22Rv1 (cell line): ENCODE results near the gene ADCY1.

Experiments
- H3K27ac ChIP-seq: fragments of 450-650 bp; 2 replicates; pipeline ENCODE4 v1.5.1; 2017
- ZFX ChIP-seq: fragments of 450-650 bp; IDR thresholded peaks from 2 replicates; pipeline ENCODE4 v1.6.1; 2017; ENCODE audit warnings: antibody characterized with exemption, borderline replicate concordance
- TF ChIP-seq, protein P1 (sequence below): fragments of 450-650 bp; IDR thresholded peaks from 2 replicates; pipeline ENCODE4 v1.5.1; 2017; ENCODE audit warnings: mild to moderate bottlenecking

The ADCY1 gene

DNA sequence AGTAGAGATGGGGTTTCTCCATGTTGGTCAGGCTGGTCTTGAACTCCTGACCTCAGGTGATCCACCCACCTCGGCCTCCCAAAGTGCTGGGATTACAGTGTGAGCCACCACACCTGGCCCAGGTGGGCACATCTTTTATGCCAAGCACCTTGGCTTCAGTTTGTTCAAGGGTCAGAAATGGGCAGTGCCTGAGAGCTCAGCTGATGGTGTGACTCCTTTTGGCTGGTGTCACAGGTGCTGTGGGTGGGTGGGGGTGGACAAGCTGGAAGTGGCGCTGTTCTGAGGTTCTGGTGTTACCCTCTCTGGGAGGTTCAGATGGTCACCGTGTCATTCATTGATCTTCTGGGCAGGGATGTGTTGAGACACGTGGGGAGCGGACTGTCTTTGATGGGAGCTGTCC is 11.5 kb downstream of the ADCY1 start:
- TF ChIP-seq ZFX, result no peak
- TF ChIP-seq, protein P1, sequence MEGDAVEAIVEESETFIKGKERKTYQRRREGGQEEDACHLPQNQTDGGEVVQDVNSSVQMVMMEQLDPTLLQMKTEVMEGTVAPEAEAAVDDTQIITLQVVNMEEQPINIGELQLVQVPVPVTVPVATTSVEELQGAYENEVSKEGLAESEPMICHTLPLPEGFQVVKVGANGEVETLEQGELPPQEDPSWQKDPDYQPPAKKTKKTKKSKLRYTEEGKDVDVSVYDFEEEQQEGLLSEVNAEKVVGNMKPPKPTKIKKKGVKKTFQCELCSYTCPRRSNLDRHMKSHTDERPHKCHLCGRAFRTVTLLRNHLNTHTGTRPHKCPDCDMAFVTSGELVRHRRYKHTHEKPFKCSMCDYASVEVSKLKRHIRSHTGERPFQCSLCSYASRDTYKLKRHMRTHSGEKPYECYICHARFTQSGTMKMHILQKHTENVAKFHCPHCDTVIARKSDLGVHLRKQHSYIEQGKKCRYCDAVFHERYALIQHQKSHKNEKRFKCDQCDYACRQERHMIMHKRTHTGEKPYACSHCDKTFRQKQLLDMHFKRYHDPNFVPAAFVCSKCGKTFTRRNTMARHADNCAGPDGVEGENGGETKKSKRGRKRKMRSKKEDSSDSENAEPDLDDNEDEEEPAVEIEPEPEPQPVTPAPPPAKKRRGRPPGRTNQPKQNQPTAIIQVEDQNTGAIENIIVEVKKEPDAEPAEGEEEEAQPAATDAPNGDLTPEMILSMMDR, result no peak
- no peak overlapping the region for H3K27ac ChIP-seq

DNA sequence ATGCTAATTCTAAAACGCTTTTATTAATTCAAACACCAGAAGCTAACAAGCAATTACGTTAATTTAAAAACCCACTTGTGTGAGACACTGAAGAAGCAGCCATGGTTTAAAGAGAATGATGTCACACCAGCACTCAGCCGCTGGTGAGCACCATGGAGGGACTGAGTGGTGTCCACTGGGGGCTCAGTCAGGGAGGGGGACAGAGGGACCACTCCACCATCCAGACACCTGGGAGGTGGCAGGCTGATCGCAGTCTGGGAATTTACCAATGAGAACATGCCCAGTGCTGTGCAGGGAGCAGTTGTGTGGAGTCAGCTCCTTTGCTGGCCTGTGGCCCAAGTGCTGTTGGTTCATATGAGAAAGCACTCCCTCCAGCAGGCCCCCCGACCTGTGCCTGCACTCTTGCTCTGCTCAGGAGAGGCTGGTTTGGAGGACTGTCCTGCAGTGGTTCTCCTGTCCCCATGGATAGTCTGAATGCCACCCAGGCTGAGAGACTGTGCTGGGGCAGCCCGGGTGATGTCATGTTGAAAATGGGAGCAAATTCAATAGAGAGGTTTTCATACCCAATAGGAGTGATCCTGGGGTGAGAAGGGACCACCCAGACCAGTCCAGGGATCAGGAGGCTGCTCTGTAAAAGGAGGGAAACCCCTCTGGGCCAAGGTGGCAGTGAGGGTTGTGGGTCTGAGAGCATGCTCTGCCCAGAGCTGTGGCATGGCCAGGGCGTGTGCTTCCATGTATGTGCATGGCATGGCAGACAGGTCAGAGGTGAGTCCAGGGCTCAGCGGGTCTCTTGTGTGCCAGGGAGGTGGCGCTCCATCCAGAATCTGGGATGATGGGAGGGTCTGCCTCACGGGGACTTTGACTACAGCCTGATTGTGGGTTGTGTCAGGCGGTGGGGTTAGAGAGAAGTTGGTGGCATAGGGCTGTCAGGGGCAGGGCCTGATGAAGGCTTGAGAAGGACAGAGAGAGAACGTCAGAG is 12.7 kb downstream of the ADCY1 start:
- no peak overlapping the region for H3K27ac ChIP-seq
- TF ChIP-seq, protein P1, result no peak
- TF ChIP-seq ZFX, result no peak

DNA sequence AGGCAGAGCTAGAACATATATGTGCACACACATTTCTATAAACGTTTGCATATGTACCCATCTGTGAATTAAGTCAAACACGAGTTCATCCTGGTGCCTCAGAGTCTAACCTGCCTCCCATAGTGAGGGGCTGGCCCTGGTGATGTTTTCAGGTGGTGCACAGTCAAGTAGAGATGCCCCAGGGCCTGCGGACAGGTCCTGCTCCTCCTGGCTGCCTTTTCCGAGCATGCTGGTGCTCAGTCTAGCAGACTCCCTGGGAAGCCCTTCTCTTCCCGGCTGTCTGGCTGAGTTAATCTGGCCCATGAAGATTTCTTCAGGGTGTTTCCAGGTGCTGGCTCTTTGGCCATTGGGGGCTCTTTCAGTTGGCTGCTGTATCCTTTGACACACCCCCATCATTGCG is 14.3 kb downstream of the ADCY1 start:
- H3K27ac ChIP-seq, result no peak overlapping the region
- TF ChIP-seq, protein P1, result no peak
- TF ChIP-seq ZFX, result no peak

DNA sequence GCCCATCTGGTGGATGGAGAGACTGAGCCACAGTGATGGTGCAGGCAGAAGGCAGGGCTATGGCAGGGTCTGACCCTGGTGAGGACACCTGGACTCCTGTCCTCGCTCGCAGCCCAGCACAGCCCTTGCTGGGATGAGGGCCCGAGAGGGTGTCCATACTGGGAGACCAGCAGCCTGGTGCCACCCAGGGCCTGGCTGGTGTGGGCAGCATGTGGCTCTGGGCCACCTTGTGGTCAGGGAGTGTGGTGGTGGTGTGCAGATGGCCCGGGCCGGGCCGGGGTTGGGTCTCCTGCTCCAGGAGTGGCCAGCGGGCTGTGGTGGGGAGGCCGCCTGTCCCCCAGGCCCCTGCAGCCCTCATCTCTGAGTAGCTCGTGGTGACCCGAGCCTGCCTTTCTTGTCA is 14.9 kb downstream of the ADCY1 start:
- TF ChIP-seq ZFX, result no peak
- TF ChIP-seq, protein P1, result peak; percentile 12
- H3K27ac ChIP-seq, result no peak overlapping the region

DNA sequence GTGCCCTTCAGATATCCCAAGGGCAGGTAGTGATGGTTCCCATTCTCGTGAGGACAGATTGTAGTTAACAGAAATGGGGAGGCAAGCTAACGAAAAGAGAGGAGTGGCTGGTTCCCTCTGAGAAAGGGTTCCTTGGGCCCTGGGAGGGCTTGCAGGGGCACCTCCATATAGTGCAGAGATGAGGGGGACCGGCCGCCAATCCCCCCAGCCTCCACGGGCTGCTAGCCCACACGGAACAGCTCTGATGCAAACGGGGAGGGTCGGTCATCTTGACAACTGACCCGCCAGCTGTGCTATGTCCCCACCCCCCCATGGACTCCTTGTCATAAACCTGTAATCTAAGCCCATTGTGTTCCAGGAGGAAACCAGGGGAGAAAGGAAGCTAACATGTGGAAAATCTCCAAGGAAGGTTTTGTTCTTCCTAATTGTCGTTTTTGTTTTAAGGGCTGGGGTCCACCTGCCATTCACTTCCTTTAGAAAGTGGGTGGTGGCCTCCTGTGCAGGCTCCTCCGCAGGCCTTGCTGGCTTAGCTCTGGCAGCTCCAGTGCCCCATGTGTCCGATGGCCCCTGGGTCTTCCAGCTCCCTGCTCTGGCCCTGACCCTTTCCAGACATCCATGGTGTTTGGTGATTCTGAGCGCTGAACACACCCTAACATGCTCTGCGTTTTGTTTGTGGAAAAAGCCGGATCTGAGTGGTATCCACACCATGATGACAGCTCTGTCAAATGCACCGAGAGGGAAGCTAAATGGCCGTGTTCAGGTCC is 15.9 kb downstream of the ADCY1 start:
- no peak overlapping the region for H3K27ac ChIP-seq
- TF ChIP-seq, protein P1, result no peak
- no peak for TF ChIP-seq ZFX

DNA sequence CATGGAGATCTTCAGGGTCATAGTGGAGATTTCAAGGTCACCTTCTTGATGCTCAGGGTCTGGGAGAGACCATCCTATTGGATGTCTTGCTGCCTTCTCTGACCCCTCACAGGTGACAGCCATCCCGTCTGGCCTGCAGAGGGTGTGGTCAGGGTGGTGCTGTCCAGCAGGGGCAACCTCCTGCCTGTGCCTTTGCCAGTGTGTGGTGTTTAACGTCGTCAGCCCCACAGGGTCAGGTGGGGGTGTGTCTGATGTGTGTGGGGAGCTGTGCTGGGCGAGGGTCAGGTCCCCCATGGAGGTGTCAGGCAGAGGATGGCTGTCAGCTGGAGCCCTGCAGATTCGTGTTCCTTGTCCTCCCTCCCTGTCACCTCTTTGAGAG is 16.5 kb downstream of the ADCY1 start:
- TF ChIP-seq, protein P1, result no peak
- TF ChIP-seq ZFX, result no peak
- H3K27ac ChIP-seq, result no peak overlapping the region
